HepG2 (cell line): Measurements from ENCODE around the gene FOXK2. TPM values are rescaled to one million over a fixed set of nuclear protein-coding genes. Genes with fewer than 3 reads are reported as not detected.

ENCODE experiments used
- ATAD3A ChIP-seq: sonication (generic); formaldehyde crosslinking; IDR thresholded peaks from 2 replicates; pipeline ENCODE4 v1.4.0; 2020; ENCODE audit warnings: missing genetic modification reagents
- CREB1 ChIP-seq, 2 experiments: fragments of 450-650 bp in 1 of 2; IDR thresholded peaks; 2 replicates each; pipeline ENCODE4 v1.6.1; 2016 to 2017; ENCODE audit warnings: control low read depth in 1 of 2, mild to moderate bottlenecking in 1 of 2, missing compliant biosample characterization in 1 of 2, missing genetic modification characterization in 1 of 2
- ELF4 ChIP-seq: sonication (generic); formaldehyde crosslinking; IDR thresholded peaks from 2 replicates; pipeline ENCODE4 v1.5.0; 2020; ENCODE audit warnings: missing genetic modification reagents, mild to moderate bottlenecking, moderate library complexity, borderline replicate concordance
- GZF1 ChIP-seq: sonication (generic); formaldehyde crosslinking; IDR thresholded peaks from 2 replicates; pipeline ENCODE4 v1.5.1; 2020; ENCODE audit warnings: mild to moderate bottlenecking, missing genetic modification reagents
- KDM4B ChIP-seq: sonication (generic); formaldehyde crosslinking; IDR thresholded peaks from 2 replicates; pipeline ENCODE4 v1.4.0; 2020; ENCODE audit warnings: missing genetic modification reagents
- KDM5A ChIP-seq: fragments of 200-600 bp; sonication (generic); IDR thresholded peaks from 2 replicates; pipeline ENCODE4 v1.7.0; 2018; ENCODE audit warnings: antibody characterized with exemption, mild to moderate bottlenecking, low read length, borderline replicate concordance
- MED8 ChIP-seq: sonication (generic); formaldehyde crosslinking; IDR thresholded peaks from 2 replicates; pipeline ENCODE4 v1.8.1; 2023; ENCODE audit warnings: mild to moderate bottlenecking, missing genetic modification reagents; ENCODE audit not compliant: insufficient replicate concordance
- NAIF1 ChIP-seq: sonication (generic); formaldehyde crosslinking; IDR thresholded peaks from 2 replicates; pipeline ENCODE4 v1.5.0; 2020; ENCODE audit warnings: mild to moderate bottlenecking, missing genetic modification reagents, borderline replicate concordance
- NFYB ChIP-seq: sonication (generic); formaldehyde crosslinking; IDR thresholded peaks from 2 replicates; pipeline ENCODE4 v1.4.0; 2020; ENCODE audit warnings: missing genetic modification reagents
- NR2F2 ChIP-seq: IDR thresholded peaks from 2 replicates; pipeline ENCODE4 v1.6.1; 2012; ENCODE audit warnings: low read depth, inconsistent platforms, borderline replicate concordance
- POGZ ChIP-seq: sonication (generic); formaldehyde crosslinking; IDR thresholded peaks from 2 replicates; pipeline ENCODE4 v1.4.0; 2020; ENCODE audit warnings: mild to moderate bottlenecking, missing genetic modification reagents
- SATB2 ChIP-seq: sonication (generic); formaldehyde crosslinking; IDR thresholded peaks from 2 replicates; pipeline ENCODE4 v1.5.0; 2020; ENCODE audit warnings: missing genetic modification reagents
- ZNF274 ChIP-seq: sonication (generic); formaldehyde crosslinking; IDR thresholded peaks from 2 replicates; pipeline ENCODE4 v1.5.1; 2020; ENCODE audit warnings: mild to moderate bottlenecking, missing genetic modification reagents
- ZNF329 ChIP-seq: sonication (generic); formaldehyde crosslinking; IDR thresholded peaks from 2 replicates; pipeline ENCODE4 v1.9.0; 2021; ENCODE audit warnings: low read depth, mild to moderate bottlenecking, missing genetic modification reagents
- ZNF557 ChIP-seq: sonication (generic); formaldehyde crosslinking; IDR thresholded peaks from 2 replicates; pipeline ENCODE4 v1.4.0; 2020; ENCODE audit warnings: missing genetic modification reagents
- ZNF773 ChIP-seq: sonication (generic); formaldehyde crosslinking; IDR thresholded peaks from 2 replicates; pipeline ENCODE4 v1.4.0; 2020; ENCODE audit warnings: missing genetic modification reagents, borderline replicate concordance
- ZSCAN20 ChIP-seq: sonication (generic); formaldehyde crosslinking; IDR thresholded peaks from 2 replicates; pipeline ENCODE4 v1.4.0; 2020; ENCODE audit warnings: missing genetic modification reagents, mild to moderate bottlenecking, borderline replicate concordance
- polyA plus RNA-seq, 8 experiments: library from polyadenylated mRNA; depleted of rRNA in 3 of 8; stranded (reverse) in 7 of 8; unstranded in 1 of 8; fragments of >200 nt; fragmentation: Illumina TruSeq in 4 of 8; extraction: Trizol in 4 of 8; gene quantifications; 2 replicates each; pipeline versions ENCODE4 v1.2.1 to v1.2.3, GENCODE V29; 2011 to 2016; ENCODE audit warnings: low read depth in 4 of 8, missing spikeins in 1 of 8, mixed read lengths in 1 of 8; ENCODE audit not compliant: insufficient read depth in 1 of 8
- total RNA-seq, 5 experiments: library from RNA; depleted of rRNA; stranded (reverse); fragments of >200 nt; fragmentation: Illumina TruSeq; extraction: Trizol; gene quantifications; 2 replicates each; pipeline ENCODE4 v1.2.3, GENCODE V29; 2016; ENCODE audit warnings: low read depth in 1 of 5
- TF ChIP-seq, protein P1 (sequence below): sonication (generic); IDR thresholded peaks from 2 replicates; pipeline ENCODE4 v1.6.1; 2016; ENCODE audit warnings: low read depth, borderline replicate concordance
- TF ChIP-seq, protein P2 (sequence below): sonication (generic); formaldehyde crosslinking; IDR thresholded peaks from 2 replicates; pipeline ENCODE4 v1.4.0; 2020; ENCODE audit warnings: missing genetic modification reagents, borderline replicate concordance
- TF ChIP-seq, protein P3 (sequence below): sonication (generic); formaldehyde crosslinking; IDR thresholded peaks from 2 replicates; pipeline ENCODE4 v1.9.0; 2021; ENCODE audit warnings: missing genetic modification reagents, borderline replicate concordance
- TF ChIP-seq, protein P4 (sequence below): sonication (generic); formaldehyde crosslinking; IDR thresholded peaks from 2 replicates; pipeline ENCODE4 v1.5.0; 2020; ENCODE audit warnings: missing genetic modification reagents
- TF ChIP-seq, protein P5 (sequence below): sonication (generic); formaldehyde crosslinking; IDR thresholded peaks from 2 replicates; pipeline ENCODE4 v1.5.0; 2020; ENCODE audit warnings: missing genetic modification reagents, mild to moderate bottlenecking, borderline replicate concordance

The FOXK2 gene
- total and polyA plus RNA-seq, 2 of the 13 experiments (the other 11 are each of a cell fraction or from before 2014, with no cell fraction given) = 67.1 to 67.2 TPM

DNA sequence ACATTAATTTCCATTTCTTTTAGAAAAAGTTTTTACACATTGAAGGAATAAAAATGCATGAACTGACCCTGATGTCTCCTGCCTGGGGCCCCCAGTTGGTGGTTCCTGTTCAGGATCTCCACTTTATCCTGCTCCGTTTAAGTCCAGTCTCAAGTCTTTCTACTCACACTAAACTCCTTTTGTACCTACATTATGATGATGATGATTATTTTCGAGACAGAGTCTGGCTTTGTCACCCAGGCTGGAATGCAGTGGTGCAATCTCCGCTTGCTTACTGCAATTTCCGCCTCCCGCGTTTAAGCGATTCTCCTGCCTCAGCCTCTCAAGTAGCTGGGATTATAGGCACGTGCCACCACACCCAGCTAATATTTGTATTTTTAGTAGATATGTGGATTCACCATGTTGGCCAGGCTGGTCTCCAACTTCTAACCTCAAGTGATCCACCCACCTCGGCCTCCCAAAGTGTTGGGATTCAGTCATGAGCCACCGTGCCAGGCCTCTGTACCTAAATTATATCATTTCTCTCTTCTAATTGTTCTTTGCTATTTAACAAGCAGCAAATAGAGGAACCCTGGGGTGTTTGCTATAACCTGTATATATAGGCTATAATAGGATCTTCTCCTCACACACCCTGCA lies 2.2 kb upstream of the FOXK2 start (continued):
- TF ChIP-seq, protein P1, sequence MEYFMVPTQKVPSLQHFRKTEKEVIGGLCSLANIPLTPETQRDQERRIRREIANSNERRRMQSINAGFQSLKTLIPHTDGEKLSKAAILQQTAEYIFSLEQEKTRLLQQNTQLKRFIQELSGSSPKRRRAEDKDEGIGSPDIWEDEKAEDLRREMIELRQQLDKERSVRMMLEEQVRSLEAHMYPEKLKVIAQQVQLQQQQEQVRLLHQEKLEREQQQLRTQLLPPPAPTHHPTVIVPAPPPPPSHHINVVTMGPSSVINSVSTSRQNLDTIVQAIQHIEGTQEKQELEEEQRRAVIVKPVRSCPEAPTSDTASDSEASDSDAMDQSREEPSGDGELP = peak; percentile 15; the same call in 1 of the 2 replicates
- TF ChIP-seq MED8 (CRISPR knock-in tag) (peak; percentile 21), ZSCAN20 (CRISPR knock-in tag) (no peak), POGZ (CRISPR knock-in tag) (peak; percentile 48; the same call in 1 of the 2 replicates), KDM4B (CRISPR knock-in tag) (peak; percentile 98), NAIF1 (CRISPR knock-in tag) (no peak), NR2F2 (peak; percentile 32; the same call in 1 of the 2 replicates), ZNF557 (CRISPR knock-in tag) (no peak), GZF1 (CRISPR knock-in tag) (no peak), ELF4 (CRISPR knock-in tag) (peak; percentile 43; the same call in 1 of the 2 replicates), KDM5A (no peak), ZNF773 (CRISPR knock-in tag) (no peak), ZNF274 (peak; percentile 48; the same call in 1 of the 2 replicates), NFYB (CRISPR knock-in tag) (peak; percentile 38; the same call in 1 of the 2 replicates), SATB2 (no peak), ZNF329 (CRISPR knock-in tag) (no peak; the same call in none of the 2 replicates), ATAD3A (no peak), CREB1 (IDR thresholded peaks at IDR 0.05) (peak; percentile 59; the same call in 1 of the 2 replicates), CREB1 (CRISPR knock-in tag; IDR thresholded peaks at IDR 0.05) (peak; percentile 69; the same call in 1 of the 2 replicates)
- TF ChIP-seq, protein P2, sequence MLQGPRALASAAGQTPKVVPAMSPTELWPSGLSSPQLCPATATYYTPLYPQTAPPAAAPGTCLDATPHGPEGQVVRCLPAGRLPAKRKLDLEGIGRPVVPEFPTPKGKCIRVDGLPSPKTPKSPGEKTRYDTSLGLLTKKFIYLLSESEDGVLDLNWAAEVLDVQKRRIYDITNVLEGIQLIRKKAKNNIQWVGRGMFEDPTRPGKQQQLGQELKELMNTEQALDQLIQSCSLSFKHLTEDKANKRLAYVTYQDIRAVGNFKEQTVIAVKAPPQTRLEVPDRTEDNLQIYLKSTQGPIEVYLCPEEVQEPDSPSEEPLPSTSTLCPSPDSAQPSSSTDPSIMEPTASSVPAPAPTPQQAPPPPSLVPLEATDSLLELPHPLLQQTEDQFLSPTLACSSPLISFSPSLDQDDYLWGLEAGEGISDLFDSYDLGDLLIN (CRISPR knock-in tag) = peak; percentile 48; the same call in 1 of the 2 replicates
- TF ChIP-seq, protein P3, sequence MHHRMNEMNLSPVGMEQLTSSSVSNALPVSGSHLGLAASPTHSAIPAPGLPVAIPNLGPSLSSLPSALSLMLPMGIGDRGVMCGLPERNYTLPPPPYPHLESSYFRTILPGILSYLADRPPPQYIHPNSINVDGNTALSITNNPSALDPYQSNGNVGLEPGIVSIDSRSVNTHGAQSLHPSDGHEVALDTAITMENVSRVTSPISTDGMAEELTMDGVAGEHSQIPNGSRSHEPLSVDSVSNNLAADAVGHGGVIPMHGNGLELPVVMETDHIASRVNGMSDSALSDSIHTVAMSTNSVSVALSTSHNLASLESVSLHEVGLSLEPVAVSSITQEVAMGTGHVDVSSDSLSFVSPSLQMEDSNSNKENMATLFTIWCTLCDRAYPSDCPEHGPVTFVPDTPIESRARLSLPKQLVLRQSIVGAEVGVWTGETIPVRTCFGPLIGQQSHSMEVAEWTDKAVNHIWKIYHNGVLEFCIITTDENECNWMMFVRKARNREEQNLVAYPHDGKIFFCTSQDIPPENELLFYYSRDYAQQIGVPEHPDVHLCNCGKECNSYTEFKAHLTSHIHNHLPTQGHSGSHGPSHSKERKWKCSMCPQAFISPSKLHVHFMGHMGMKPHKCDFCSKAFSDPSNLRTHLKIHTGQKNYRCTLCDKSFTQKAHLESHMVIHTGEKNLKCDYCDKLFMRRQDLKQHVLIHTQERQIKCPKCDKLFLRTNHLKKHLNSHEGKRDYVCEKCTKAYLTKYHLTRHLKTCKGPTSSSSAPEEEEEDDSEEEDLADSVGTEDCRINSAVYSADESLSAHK (CRISPR knock-in tag) = no peak
- TF ChIP-seq, protein P4, sequence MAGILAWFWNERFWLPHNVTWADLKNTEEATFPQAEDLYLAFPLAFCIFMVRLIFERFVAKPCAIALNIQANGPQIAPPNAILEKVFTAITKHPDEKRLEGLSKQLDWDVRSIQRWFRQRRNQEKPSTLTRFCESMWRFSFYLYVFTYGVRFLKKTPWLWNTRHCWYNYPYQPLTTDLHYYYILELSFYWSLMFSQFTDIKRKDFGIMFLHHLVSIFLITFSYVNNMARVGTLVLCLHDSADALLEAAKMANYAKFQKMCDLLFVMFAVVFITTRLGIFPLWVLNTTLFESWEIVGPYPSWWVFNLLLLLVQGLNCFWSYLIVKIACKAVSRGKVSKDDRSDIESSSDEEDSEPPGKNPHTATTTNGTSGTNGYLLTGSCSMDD = no peak
- TF ChIP-seq, protein P5, sequence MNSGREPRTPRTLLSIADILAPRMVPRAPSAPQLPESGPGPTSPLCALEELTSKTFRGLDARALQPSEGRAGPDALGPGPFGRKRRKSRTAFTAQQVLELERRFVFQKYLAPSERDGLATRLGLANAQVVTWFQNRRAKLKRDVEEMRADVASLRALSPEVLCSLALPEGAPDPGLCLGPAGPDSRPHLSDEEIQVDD (CRISPR knock-in tag) = no peak
